ENCODE data around the gene FBLN5.

DNA sequence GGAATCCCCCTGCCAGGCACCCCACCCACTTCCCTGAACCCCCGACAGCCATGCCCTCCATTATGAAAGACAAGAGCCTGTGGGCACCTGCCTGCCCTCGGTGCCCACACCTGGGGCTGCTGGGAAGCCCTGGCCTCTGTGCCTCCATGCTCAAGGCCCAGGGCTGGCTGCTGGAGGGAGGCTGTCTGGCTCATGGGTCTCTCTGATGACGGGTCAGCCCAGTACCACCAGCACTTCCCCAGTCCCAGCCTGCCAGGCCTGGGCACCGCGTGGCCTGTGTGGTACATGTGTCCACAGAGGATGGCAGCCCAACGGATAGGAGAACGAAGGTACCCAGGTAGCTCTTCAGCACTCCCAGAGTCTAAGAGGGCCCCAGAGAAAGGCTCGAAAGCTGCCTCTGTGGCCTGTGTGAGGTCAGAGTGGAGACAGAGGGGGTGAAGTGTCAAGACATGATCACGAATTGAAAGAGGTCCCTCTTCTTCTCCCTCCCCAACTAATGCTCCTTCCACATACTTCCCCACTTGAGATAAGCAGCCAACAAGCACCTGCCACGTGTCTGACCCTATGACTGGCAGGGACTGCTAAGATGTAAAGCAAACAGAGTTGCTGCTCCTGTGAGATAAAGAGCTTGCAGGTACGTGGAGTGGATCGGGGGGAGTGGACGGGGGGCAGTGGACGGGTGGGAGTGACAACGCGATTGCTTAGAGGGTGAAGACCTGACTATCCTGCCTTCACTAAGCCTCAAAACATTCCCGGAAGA, 21.2 kb downstream of the FBLN5 start:
- TF ChIP-seq CTCF (conservative IDR thresholded peaks at IDR 0.05) (no peak), EZH2 (IDR thresholded peaks at IDR 0.05; ENCODE audit: low read depth) (no peak)

Measured in PC-9 (cell line).